ENCODE results near the gene NEU1.
A peak's percentile ranks its signal among the peaks of the same experiment; 100 is the strongest.
"Not testable (repeated sequence)": the region's sequence is repeated elsewhere in the genome, so short reads cannot be mapped to it uniquely, and the experiment has no call there.

The NEU1 gene

DNA sequence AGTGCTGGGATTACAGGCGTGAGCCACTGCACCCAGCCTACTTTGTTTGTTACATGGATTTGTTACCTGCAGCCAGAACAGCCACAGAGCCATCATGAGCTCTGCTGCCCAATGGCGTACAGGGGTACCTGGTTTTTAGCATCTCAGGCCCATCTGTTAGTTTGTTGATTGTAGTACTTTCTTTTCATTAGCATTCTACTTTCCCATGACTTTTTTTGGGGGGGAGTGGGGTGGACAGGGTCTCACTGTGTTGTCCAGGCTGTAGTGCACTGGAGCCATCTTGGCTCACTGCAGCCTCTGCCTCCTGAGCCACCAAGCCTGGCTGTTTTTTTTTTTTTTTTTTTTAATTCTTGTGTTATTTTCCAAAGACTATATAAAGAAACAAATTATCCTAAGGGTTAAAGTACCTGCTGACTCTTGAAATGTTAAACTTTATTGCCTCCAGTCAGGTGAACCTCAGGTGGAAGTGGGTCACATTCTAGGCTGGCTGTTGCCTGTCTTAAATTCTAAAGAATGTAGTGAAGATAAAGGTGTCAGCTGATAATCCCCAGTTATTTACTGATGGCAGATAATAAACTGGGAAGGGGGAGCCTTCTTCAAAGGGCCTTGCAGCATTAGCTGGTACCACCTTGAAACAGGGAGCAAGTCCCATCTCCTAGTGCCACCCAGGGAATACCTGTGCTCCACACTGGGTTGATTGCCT, 15.2 kb downstream of the NEU1 start:
- DNase-seq (ENCODE audit: extremely low read depth in 1 of 2, low read depth in 1 of 2) = no peak

DNA sequence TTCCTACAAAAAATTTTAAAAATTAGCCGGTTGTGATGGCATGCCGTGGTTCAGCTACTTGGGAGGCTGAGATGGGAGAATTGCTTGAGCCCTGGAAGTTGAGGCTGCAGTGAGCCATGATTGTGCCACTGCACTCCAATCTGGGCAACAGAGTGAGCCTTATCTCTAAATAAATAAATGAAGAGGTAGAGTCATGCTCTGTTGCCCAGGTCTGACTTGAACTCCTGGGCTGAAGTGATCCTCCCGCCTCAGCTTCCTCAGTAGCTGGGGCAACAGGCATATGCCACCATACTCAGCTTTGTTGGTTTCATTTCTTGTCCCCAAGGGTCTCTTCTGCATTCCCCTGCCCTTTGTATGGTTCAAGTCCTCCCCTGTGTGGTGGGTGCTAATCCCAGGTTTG, 18.1 kb downstream of the NEU1 start:
- no peak for DNase-seq (ENCODE audit: extremely low read depth in 1 of 2, low read depth in 1 of 2)

DNA sequence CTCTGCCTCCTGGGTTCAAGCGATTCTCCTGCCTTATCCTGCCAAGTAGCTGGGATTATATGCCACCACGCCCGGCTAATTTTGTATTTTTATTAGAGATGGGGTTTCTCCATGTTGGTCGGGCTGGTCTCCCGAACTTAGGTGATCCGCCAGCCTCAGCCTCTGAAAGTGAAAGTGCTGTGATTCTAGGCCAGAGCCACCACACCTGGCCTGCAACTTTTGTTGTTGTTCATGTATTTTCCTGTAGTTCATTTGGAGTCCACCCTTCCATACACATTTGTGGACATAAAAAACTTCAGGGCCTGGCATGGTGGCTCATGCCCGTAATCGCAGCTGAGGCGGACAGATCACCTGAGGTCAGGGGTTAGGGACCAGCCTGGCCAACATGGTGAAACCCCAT, 20.6 kb downstream of the NEU1 start:
- DNase-seq (ENCODE audit: extremely low read depth in 1 of 2, low read depth in 1 of 2) = no peak

DNA sequence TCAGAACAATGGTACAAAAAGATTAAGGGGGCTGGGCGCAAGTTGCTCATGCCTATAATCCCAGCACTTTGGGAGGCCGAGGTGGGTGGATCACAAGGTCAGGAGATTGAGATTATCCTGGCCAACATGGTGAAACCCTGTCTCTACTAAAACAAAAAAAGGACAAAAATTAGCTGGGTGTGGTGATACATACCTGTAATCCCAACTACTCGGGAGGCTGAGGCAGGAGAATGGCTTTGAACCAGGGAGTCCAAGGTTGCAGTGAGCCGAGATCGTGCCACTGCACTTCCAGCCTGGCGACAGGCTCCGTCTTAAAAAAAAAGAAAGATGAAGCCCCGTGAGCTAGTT, 22.9 kb downstream of the NEU1 start:
- not testable (repeated sequence) for DNase-seq (ENCODE audit: extremely low read depth in 1 of 2, low read depth in 1 of 2)

DNA sequence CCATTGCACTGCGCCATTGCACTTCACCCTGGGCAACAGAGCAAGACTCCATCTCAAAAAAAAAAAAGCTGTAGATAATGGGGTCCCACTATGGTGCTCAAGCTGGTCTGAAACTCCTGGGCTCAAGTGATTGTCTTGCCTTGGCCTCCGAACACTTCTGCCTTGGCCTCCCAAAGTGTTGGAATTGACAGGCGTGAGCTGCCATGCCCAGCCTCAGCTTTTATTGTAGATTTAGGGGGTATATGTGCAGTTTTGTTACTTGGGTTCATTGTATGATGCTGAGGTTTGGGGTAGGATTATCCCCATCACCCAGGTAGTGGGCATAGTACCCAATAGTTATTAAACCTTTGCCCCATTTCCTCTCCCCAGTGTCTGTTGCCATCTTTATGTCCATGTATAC, 23.7 kb downstream of the NEU1 start:
- DNase-seq (ENCODE audit: extremely low read depth in 1 of 2, low read depth in 1 of 2) = no peak

DNA sequence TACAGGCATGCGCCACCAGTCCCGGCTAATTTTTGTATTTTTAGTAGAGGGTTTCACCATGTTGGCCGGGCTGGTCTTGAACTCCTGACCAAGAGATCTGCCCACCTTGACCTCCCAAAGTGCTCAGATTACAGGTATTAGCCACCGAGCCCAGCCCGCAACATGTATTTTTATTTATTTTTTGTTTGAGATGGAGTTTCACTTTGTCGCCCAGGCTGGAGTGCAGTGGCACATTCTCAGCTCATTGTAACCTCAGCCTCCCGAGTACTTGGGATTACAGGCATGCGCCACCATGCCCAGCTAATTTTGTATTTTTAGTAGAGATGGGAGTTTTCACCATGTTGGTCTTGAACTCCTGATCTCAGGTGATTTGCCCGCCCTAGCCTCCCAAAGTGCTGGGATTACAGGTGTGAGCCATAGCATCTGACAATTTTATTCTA, 24.5 kb downstream of the NEU1 start:
- not testable (repeated sequence) for DNase-seq (ENCODE audit: extremely low read depth in 1 of 2, low read depth in 1 of 2)

DNA sequence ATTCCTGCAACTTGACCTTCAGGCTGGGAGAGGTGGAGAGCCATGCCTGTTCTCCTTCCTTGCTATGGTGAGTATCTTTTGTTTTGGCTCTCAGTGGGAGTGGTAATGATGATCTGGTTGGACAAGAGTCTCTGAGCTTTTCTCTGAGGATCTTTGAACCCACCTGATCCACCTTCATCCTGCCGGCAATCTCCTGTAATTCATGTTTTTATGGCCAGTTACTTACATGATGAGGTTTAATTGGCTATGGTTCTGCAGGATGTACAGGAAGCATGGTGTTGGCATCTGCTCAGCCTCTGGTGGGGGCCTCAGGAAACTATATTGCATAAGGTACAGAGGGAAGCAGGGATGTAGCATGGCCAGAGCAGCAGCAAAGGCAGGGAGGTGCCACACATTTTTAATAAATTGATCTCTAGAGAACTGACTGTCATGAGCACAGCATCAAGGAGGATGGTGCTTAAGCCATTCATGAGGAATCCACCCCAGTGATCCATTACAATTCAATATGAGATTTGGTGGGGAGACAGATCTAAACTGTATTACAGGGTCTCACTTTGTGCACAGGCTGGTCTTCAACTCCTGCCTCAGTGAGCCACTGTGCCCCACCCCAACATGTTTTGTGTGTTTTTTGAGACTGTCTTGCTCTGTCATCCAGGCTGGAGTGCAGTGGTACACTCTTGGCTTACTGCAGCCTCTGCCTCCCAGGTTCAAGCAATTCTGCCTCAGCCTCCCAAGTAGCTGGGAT, 25.1 kb downstream of the NEU1 start:
- DNase-seq (ENCODE audit: extremely low read depth in 1 of 2, low read depth in 1 of 2) = no peak

DNA sequence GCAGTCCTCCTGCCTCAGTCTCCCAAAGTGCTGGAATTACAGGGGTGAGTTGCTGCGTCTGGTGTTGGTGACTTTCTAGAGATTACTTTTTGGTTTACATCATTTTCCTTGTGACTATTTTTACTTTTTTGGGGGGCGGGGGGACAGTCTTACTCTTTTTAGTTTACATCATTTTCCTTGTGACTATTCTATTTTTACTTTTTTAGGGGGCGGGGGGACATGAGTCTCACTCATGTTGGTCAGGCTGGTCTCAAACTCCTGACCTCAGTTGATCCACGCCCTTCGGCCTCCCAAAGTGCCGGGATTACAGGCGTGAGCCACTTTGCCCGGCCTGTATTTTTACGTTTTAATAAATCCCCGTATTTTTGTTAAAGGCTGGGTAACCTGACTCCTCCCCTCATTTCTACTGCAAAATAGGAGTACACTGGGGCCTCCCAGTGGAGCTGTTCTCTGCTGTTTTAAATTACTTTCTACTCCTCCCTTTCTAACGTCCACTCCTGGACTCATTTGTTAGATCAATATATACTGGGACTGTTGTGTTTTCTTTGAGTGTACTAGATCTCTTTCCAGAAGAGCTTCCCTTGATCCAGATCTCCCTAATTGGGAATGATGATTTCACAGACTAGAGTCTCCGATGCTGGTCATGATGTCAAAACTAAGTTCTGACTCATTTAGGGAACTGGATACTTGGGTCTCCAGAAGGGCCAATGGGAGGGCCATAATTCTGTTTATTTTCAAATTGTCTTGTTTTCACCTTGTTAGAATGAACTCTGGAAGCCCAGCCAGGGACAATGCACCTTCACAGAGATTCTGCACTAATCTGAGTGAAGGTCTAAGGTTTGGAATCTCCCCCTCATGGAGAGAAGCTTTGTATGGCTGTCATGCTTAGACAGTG, 25.9 kb downstream of the NEU1 start:
- DNase-seq (ENCODE audit: extremely low read depth in 1 of 2, low read depth in 1 of 2) = no peak

DNA sequence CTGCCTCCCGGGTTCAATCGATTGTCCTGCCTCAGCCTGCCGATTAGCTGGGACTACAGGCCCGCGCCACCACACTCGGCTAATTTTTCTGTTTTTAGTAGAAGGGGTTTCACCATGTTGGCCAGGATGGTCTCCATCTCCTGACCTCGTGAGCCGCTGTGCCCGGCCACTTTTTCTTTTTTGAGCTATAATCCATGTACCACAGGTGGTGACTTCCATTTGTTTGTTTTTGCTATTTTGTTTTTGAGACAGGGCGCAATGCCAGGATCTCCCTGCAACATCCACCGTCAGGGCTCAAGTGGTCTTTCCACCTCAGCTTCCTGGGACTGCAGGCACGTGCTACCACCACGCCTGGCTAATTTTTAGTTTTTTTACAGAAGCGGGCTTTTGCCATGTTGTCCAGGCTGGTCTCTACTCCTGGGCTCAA, 26.6 kb downstream of the NEU1 start:
- no peak for DNase-seq (ENCODE audit: extremely low read depth in 1 of 2, low read depth in 1 of 2)

DNA sequence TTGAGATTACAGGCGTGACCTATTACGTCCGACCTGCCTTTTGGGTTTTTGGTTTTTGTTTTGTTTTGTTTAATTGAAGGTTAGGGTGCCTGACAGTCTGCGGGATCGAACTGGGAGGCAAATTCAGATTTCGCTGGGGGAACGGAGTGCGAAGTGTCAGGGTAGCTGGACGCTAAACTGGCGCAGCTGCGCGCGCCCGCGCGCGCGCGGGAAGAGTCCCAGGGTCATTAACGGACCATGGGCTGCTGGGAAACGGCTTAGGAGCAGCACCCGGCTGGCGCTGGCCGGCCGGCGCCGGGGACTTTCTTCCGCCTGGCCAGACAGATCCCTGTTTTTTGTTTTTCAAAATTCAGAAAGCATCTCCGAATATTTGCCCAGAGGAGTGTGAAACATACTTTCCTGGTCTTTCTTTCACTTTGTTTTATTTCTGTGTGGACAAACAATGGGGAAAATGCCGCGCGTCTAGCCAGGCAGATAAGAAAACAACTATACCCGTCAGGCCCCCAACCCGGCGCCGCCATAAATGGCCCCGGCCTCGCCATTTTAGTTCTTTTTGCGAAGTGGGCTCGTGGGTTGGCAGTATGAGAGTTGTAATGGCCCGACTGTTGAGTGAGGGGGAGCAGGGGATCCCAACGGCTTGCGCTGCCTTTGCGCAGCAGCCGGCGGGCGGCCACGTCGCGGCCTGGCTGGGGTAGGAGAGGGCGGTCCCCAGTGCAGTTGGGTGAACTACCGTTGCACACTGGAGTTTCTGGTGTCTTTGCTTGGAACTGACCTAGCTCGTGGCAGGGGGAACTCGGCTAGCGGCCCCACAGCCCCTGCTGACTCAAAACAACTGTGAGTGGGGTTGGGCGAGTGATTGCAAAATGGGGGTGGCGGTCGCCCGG, 28.0 kb downstream of the NEU1 start:
- DNase-seq (ENCODE audit: extremely low read depth in 1 of 2, low read depth in 1 of 2) = peak; percentile 65 to 68

DNA sequence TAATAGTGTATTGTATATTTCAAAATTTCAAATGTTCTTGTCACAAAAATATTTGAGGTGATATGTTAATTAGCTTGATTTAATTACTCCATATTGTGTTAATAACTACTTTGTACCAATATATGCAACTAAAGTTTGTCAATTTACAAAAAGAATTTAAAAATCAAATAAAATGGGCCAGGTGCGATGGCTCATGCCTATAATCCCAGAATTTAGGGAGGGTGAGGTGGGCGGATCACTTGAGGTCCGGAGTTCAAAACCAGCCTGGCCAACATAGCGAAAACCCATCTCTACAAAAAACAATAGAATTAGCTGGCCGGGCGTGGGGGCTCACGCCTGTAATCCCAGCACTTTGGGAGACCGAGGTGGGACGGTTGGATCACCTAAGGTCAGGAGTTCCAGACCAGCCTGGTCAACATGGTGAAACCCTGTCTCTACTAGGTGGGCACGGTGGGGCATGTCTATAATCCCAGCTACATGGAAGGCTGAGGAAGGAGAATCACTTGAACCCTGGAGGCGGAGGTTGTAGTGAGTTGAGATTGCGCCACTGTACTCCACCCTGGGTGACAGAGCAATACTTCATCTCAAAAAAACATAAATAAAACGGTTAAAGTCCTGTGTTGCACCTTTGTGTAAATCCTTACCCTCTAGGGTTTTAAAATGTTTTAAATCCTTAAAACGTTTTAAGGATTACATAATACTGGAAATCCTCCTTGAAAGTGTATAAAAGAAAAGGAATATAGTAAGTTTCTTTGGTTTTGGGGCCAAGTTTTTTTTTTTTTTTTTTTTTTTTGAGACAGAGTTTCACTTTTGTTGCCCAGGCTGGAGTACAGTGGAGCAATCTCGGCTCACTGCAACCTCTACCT, 31.0 kb downstream of the NEU1 start:
- no peak for DNase-seq (ENCODE audit: extremely low read depth in 1 of 2, low read depth in 1 of 2)

DNA sequence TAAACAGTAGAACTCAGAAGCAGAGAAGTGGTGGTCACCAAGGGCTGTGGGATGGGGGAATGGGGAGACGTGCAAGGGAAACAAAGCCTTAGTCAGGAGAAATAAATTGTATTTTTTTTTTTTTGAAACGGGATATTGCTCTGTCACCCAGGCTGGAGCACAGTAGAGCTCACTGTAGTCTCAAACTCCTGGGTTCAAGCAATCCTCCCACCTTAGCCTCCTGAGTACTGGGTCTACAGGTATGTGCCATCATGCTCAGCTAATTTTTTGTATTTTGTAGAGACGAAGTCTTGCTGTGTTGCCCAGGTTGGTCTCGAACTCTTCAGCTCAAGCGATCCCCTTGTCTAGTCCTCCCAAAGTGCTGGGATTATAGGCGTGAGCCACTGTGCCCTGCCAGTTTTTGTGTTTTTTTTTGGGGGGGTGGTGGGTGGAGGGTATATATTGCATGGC, 31.7 kb downstream of the NEU1 start:
- DNase-seq (ENCODE audit: extremely low read depth in 1 of 2, low read depth in 1 of 2) = no peak

DNA sequence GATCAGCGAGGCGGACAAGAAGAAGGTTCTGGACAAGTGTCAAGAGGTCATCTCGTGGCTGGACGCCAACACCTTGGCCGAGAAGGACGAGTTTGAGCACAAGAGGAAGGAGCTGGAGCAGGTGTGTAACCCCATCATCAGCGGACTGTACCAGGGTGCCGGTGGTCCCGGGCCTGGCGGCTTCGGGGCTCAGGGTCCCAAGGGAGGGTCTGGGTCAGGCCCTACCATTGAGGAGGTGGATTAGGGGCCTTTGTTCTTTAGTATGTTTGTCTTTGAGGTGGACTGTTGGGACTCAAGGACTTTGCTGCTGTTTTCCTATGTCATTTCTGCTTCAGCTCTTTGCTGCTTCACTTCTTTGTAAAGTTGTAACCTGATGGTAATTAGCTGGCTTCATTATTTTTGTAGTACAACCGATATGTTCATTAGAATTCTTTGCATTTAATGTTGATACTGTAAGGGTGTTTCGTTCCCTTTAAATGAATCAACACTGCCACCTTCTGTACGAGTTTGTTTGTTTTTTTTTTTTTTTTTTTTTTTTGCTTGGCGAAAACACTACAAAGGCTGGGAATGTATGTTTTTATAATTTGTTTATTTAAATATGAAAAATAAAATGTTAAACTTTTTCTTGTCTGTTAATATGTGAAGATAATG, 32.9 kb downstream of the NEU1 start:
- DNase-seq (ENCODE audit: extremely low read depth in 1 of 2, low read depth in 1 of 2) = no peak

DNA sequence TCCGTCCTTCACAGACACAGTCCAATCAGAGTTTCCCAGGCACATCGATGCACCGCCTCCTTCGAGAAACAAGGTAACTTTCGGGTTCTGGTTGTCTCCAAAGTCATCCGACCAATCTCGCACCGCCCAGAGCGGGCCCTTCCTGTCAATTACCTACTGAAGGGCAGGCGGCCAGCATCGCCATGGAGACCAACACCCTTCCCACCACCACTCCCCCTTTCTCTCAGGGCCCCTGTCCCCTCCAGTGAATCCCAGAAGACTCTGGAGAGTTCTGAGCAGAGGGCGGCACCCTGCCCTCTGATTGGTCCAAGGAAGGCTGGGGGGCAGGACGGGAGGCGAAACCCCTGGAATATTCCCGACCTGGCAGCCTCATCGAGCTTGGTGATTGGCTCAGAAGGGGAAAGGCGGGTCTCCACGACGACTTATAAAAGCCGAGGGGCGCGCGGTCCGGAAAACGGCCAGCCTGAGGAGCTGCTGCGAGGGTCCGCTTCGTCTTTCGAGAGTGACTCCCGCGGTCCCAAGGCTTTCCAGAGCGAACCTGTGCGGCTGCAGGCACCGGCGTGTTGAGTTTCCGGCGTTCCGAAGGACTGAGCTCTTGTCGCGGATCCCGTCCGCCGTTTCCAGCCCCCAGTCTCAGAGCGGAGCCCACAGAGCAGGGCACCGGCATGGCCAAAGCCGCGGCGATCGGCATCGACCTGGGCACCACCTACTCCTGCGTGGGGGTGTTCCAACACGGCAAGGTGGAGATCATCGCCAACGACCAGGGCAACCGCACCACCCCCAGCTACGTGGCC, 35.1 kb downstream of the NEU1 start, which contains the start of gene HSPA1B:
TSS of gene HSPA1B (plus strand) at position 453 of the 794 bp plus-strand sequence. CDS start at position 666, 213 bp downstream.
- peak; percentile 83 to 96 for DNase-seq (ENCODE audit: extremely low read depth in 1 of 2, low read depth in 1 of 2)

DNA sequence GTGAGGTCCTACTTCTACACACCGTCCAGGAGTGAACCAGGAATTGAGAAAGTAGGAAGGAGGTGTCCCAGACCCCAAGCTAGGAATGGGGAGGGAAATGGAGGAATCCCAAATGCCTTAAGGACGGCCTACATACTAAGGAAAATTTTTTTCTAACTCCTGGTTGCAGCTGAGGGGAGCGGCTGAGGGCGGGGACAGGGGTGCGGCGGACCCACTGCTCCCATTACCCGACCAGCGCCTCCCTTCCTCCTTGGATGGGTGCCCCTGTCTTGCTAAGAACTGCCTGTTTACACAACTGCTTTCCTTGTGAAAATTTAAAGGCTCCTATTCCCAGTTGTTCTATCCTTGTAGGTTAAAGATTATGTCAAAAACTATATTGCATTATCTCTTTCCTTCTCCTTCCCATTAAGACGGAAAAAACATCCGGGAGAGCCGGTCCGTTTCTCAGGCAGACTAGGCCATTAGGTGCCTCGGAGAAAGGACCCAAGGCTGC, 35.8 kb downstream of the NEU1 start:
- DNase-seq (ENCODE audit: extremely low read depth in 1 of 2, low read depth in 1 of 2) = no peak

DNA sequence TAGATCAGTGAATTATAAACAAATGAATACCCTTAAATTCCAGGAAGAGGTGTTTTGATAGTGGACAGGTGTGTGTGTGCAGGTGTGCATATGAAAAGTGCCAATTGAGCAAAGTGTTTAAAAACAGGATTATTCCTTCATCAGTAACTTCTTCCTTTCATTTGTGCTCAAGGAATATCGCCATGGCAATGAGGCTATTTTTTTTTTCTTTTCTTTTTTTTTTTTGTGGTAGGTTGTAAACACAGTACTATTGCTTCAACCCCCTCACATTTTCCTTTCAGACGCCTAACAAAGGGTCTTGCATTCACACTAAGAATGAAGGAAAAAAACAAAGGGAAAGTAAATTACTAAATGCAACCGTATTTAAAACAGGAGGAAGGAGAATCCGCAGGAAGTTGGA, 37.1 kb downstream of the NEU1 start:
- DNase-seq (ENCODE audit: extremely low read depth in 1 of 2, low read depth in 1 of 2) = no peak

DNA sequence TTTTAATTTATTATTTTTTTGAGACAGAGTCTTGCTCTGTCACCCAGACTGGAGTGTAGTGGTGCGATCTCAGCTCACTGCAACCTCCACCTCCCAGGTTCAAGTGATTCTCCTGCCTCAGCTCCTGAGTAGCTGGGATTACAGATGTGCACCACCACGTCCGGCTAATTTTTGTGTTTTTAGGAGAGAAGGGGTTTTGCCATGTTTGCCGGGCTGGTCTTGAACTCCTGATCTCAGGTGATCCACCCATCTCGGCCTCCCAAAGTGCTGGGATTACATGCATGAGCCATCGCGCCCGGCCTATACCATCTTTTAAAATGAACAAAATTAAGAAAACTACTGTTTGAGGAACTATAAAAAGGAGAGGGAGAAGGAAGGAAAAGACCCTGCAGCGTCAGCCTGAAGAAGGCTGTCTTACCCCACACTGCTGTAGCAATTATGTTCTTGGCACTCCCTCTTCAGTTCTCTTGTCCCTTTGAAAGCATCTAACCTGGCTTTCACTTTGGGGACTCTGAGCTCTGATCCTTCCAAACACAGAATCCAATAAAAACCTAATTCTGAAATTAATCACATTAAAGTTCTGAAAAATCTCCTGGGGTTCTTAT, 38.9 kb downstream of the NEU1 start:
- not testable (repeated sequence) for DNase-seq (ENCODE audit: extremely low read depth in 1 of 2, low read depth in 1 of 2)

All from stimulated activated CD8-positive, alpha-beta memory T cell treated with anti-CD3 and anti-CD28 coated beads, Interleukin-7, amount 100 ng/mL, for 48 hours (primary cell).